ENCODE data around the gene CRADD. TPM values are rescaled to one million over a fixed set of nuclear protein-coding genes. Genes with fewer than 3 reads are reported as not detected.

Gene CRADD
- total and polyA plus RNA-seq, 5 experiments from 2014 or later, result 9.9 to 13.7 (median 13.0) TPM

GRCh38 chr12:93825501-93825888, 148.3 kb downstream of the CRADD start:
- DNase-seq, result no peak
- H3K4me1 Mint-ChIP-seq, result no peaks in the 10 kb centered on the region
- POLR2A ChIA-PET, result no interaction called here
- no peaks in the 10 kb centered on the region for H3K27me3 Mint-ChIP-seq
- H3K36me3 Mint-ChIP-seq, result peaks cover 0 to 3% (median 0%) of the 10 kb centered on the region in 3 donors
- no peak for ATAC-seq
- H3K9me3 Mint-ChIP-seq, result no peaks in the 10 kb centered on the region
- H3K4me3 Mint-ChIP-seq, result no peak overlapping the region
- H3K27ac Mint-ChIP-seq, result peak overlapping the region in 1 of 10 donors; percentile 66

DNA sequence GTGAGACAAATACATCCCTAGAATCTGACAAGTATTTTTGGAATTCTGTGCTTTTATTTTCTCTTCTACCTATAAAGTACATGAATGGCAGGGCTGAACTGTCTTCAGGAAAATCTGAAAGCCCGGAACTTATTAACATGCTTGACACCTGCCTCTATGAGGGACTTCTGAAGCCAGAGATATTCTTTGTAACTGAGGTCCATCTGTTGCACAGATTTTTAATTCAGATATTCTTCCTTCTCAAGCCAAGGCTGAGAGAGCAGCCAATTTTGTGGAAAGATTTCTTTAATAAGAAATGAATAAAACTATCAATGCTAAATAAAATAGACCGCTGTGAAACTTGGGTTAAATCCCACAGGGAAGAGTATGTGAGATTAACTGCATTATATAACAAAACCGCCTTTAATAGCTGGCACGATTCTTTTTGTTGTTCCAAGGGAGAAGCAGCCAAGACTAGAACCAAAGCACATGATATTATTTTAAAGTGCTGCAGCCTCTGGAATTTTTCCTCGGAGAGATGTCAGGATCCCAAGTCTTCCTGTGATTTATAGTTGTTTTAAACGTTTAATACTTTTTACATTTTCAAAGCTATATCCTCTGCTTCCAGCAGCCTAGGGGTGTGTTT, 148.9 kb downstream of the CRADD start:
- POLR2A ChIA-PET, result no interaction called here
- Mint-ChIP-seq H3K9me3 (no peaks in the 10 kb centered on the region), H3K27me3 (no peaks in the 10 kb centered on the region), H3K4me3 (no peak overlapping the region), H3K36me3 (peaks cover 0 to 3% (median 0%) of the 10 kb centered on the region in 3 donors), H3K27ac (peak overlapping the region in 1 of 10 donors; percentile 66), H3K4me1 (no peaks in the 10 kb centered on the region)
- no peak for DNase-seq
- no peak for ATAC-seq

GRCh38 chr12:93827179-93827578, 150.0 kb downstream of the CRADD start:
- Mint-ChIP-seq H3K27ac (peak overlapping the region in 1 of 10 donors; percentile 53), H3K36me3 (peaks cover 0 to 3% (median 0%) of the 10 kb centered on the region in 3 donors)
- POLR2A ChIA-PET, result no interaction called here

GRCh38 chr12:93827669-93828068, 150.5 kb downstream of the CRADD start:
- H3K27ac Mint-ChIP-seq, result no peak overlapping the region
- peaks cover 0 to 3% (median 0%) of the 10 kb centered on the region in 3 donors for H3K36me3 Mint-ChIP-seq
- no peaks in the 10 kb centered on the region for H3K27me3 Mint-ChIP-seq
- no peak overlapping the region for H3K4me3 Mint-ChIP-seq
- POLR2A ChIA-PET, result no interaction called here
- no peaks in the 10 kb centered on the region for H3K4me1 Mint-ChIP-seq
- H3K9me3 Mint-ChIP-seq, result no peaks in the 10 kb centered on the region
- DNase-seq (no peak), ATAC-seq (no peak)

More at GRCh38 chr12:93827179-93827578, 150.0 kb downstream of the CRADD start:
- no peak overlapping the region for H3K4me3 Mint-ChIP-seq
- no peak for DNase-seq
- H3K9me3 Mint-ChIP-seq, result no peaks in the 10 kb centered on the region
- no peaks in the 10 kb centered on the region for H3K27me3 Mint-ChIP-seq
- ATAC-seq, result no peak
- no peaks in the 10 kb centered on the region for H3K4me1 Mint-ChIP-seq

GRCh38 chr12:93829016-93829415, 151.8 kb downstream of the CRADD start:
- ATAC-seq (no peak), DNase-seq (no peak)
- no peak overlapping the region for H3K27ac Mint-ChIP-seq
- no peaks in the 10 kb centered on the region for H3K9me3 Mint-ChIP-seq
- H3K27me3 Mint-ChIP-seq, result no peaks in the 10 kb centered on the region
- H3K4me1 Mint-ChIP-seq, result no peaks in the 10 kb centered on the region
- peaks cover 0 to 3% (median 0%) of the 10 kb centered on the region in 3 donors for H3K36me3 Mint-ChIP-seq
- H3K4me3 Mint-ChIP-seq, result no peak overlapping the region
- POLR2A ChIA-PET, result no interaction called here

DNA sequence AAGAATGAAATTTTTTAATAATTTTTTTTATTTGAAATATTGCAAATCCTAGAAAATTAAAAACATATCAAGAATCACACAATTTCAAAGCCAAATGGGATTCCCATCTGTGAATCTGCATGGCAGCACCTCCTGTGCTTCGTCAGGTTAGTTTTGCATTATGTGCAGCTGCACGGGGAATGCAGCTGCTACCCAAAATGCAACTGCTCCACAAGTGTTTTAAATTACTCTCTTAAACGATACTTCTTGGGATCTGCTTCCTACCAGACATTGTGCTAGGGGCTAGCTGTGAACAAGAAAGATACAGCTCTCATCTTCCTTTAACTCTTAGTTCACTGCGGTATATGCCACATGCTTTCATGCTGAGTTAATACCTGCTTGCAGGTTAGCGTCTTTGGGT, 154.2 kb downstream of the CRADD start:
- POLR2A ChIA-PET, result no interaction called here
- H3K27ac Mint-ChIP-seq, result peak overlapping the region in 1 of 10 donors; percentile 12
- DNase-seq, result no peak

DNA sequence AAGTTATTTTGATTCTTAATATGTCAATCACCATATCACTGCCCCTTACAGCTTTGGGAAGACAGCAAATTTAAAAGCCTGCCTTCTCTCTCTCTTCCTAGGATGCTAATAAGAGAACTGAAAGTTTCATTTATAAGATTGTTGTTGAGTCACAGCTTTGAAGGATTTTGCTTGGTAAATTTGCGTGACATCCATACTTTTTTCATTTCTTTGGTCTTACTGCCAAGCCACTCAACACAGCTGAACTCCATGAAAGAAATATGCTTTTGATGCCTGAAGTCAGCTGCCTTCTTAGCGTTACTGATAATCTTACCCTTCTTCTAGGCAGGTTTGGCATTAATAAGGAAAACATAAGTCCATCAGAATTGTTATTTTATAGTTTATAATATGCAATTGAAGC, 155.0 kb downstream of the CRADD start:
- POLR2A ChIA-PET, result no interaction called here
- H3K27ac Mint-ChIP-seq, result no peak overlapping the region
- H3K27me3 Mint-ChIP-seq, result no peaks in the 10 kb centered on the region
- DNase-seq (no peak), ATAC-seq (no peak)
- H3K9me3 Mint-ChIP-seq, result no peaks in the 10 kb centered on the region
- H3K4me3 Mint-ChIP-seq, result no peak overlapping the region
- peaks cover 0 to 3% (median 0%) of the 10 kb centered on the region in 4 donors for H3K4me1 Mint-ChIP-seq
- H3K36me3 Mint-ChIP-seq, result peaks cover 0 to 4% (median 0%) of the 10 kb centered on the region in 3 donors

More for the DNA sequence above, 154.2 kb downstream of the CRADD start:
- peaks cover 0 to 2% (median 0%) of the 10 kb centered on the region in 3 donors for H3K36me3 Mint-ChIP-seq
- no peaks in the 10 kb centered on the region for H3K9me3 Mint-ChIP-seq
- no peaks in the 10 kb centered on the region for H3K27me3 Mint-ChIP-seq
- no peak overlapping the region for H3K4me3 Mint-ChIP-seq
- ATAC-seq, result no peak
- H3K4me1 Mint-ChIP-seq, result no peaks in the 10 kb centered on the region

DNA sequence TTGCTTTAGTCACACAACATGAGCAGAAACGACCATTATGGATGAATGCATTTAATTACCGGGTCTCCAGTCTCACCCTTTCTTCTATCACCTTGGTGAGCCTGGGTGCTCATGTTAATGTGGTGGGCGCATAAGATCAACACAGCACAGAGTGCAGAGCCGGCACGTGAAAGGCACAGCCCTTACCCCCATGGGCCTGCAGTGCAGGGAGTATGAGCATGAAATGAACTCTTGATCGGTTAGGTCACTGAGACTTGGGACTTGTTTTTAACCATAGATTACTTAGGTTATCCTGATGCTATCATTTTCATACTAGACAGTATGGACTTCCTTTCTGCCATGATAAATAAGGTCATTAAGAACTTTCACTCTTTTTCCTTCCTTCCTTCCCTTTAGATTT, 156.8 kb downstream of the CRADD start:
- ATAC-seq, result no peak
- Mint-ChIP-seq H3K27me3 (no peaks in the 10 kb centered on the region), H3K4me3 (no peak overlapping the region), H3K4me1 (peaks cover 0 to 5% (median 0%) of the 10 kb centered on the region in 4 donors), H3K27ac (no peak overlapping the region), H3K9me3 (no peaks in the 10 kb centered on the region), H3K36me3 (peaks cover 0 to 8% (median 3%) of the 10 kb centered on the region in 3 donors)
- POLR2A ChIA-PET, result no interaction called here
- no peak for DNase-seq

GRCh38 chr12:93836620-93837260, 159.6 kb downstream of the CRADD start:
- H3K27me3 Mint-ChIP-seq, result no peaks in the 10 kb centered on the region
- peaks cover 5 to 17% (median 9%) of the 10 kb centered on the region in 3 donors for H3K36me3 Mint-ChIP-seq
- ATAC-seq (no peak), DNase-seq (no peak)
- no peaks in the 10 kb centered on the region for H3K9me3 Mint-ChIP-seq
- H3K27ac Mint-ChIP-seq, result peak overlapping the region in 1 of 10 donors; percentile 61
- peaks cover 0 to 5% (median 0%) of the 10 kb centered on the region in 4 donors for H3K4me1 Mint-ChIP-seq
- no peak overlapping the region for H3K4me3 Mint-ChIP-seq
- POLR2A ChIA-PET, result no interaction called here

GRCh38 chr12:93838193-93838592, 161.0 kb downstream of the CRADD start:
- Mint-ChIP-seq H3K27me3 (no peaks in the 10 kb centered on the region), H3K36me3 (peaks cover 5 to 19% (median 11%) of the 10 kb centered on the region in 3 donors), H3K4me1 (peaks cover 0 to 8% (median 0%) of the 10 kb centered on the region in 4 donors), H3K9me3 (no peaks in the 10 kb centered on the region), H3K27ac (no peak overlapping the region), H3K4me3 (no peak overlapping the region)
- POLR2A ChIA-PET, result interaction anchor here (0.7 kb wide), 1 partner anchor 35 kb away, joined by 4 read pairs; no protein-coding TSS in a partner anchor
- ATAC-seq (no peak), DNase-seq (no peak)

GRCh38 chr12:93839064-93839463, 161.9 kb downstream of the CRADD start:
- no peaks in the 10 kb centered on the region for H3K27me3 Mint-ChIP-seq
- H3K27ac Mint-ChIP-seq, result peak overlapping the region in 1 of 10 donors; percentile 10
- peaks cover 5 to 19% (median 11%) of the 10 kb centered on the region in 3 donors for H3K36me3 Mint-ChIP-seq
- ATAC-seq (no peak), DNase-seq (no peak)
- H3K4me3 Mint-ChIP-seq, result no peak overlapping the region
- POLR2A ChIA-PET, result interaction anchor here (0.7 kb wide), 1 partner anchor 34 kb away, joined by 4 read pairs; no protein-coding TSS in a partner anchor
- no peaks in the 10 kb centered on the region for H3K9me3 Mint-ChIP-seq
- H3K4me1 Mint-ChIP-seq, result peaks cover 0 to 8% (median 0%) of the 10 kb centered on the region in 4 donors

DNA sequence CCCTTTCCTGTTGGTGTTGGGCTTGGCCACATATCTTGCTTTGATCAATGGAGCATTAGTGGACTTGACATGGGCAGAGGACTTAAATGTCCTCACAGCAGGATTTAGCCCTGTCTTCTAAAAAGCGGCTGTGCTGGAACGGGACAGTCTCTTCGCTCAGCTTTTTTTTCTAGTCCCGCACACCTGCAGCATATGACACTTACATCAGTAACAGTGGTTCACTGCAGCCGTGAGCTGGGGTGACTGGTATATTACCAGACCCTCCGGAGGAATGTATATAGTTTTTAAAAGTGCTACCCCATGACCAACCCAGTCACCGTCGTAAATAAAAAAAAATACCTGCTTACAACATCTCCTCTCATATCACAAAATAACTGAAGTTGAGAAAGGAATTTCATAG, 164.5 kb downstream of the CRADD start:
- Mint-ChIP-seq H3K36me3 (peaks cover 5 to 23% (median 11%) of the 10 kb centered on the region in 3 donors), H3K9me3 (no peaks in the 10 kb centered on the region), H3K27ac (no peak overlapping the region), H3K4me3 (no peak overlapping the region), H3K27me3 (no peaks in the 10 kb centered on the region), H3K4me1 (peaks cover 0 to 12% (median under 1%) of the 10 kb centered on the region in 4 donors)
- ATAC-seq (no peak), DNase-seq (no peak)
- POLR2A ChIA-PET, result no interaction called here

- ATAC-seq (no peak), DNase-seq (no peak)
- peaks cover 16 to 24% (median 19%) of the 10 kb centered on the region in 4 donors for H3K4me1 Mint-ChIP-seq
- H3K4me3 Mint-ChIP-seq, result no peak overlapping the region
- no peak overlapping the region for H3K27ac Mint-ChIP-seq
- POLR2A ChIA-PET, result no interaction called here
- H3K27me3 Mint-ChIP-seq, result no peaks in the 10 kb centered on the region
- H3K9me3 Mint-ChIP-seq, result peaks cover 0 to 10% (median 0%) of the 10 kb centered on the region in 9 donors
- peaks cover 13 to 18% (median 14%) of the 10 kb centered on the region in 3 donors for H3K36me3 Mint-ChIP-seq
These were observed 167.1 kb downstream of the CRADD start for GRCh38 chr12:93844164-93844784.
